ENCODE data around the gene FAM107B. TPM values are rescaled to one million over a fixed set of nuclear protein-coding genes. Genes with fewer than 3 reads are reported as not detected.

Gene FAM107B
- total and polyA plus RNA-seq, 2 experiments from 2014 or later = 11.0 to 17.6 TPM

GRCh38 chr10:14478604-14479003 is 296.1 kb downstream of the FAM107B start:
- TF ChIP-seq CTCF (conservative IDR thresholded peaks at IDR 0.05; ENCODE audit: low read depth in 2 of 2) (peak; percentile 82 to 91), EZH2phosphoT487 (IDR thresholded peaks at IDR 0.05; ENCODE audit: unreplicated experiment) (no peak)

GRCh38 chr10:14478201-14478600 is 296.5 kb downstream of the FAM107B start:
- H3K4me3 Mint-ChIP-seq = no peak overlapping the region
- no peaks in the 10 kb centered on the region for H3K27me3 ChIP-seq (ENCODE audit: insufficient read depth)
- H3K4me1 ChIP-seq (ENCODE audit: insufficient read depth) = no peaks in the 10 kb centered on the region; the same call in 1 of the 2 replicates
- no peaks in the 10 kb centered on the region for H3K36me3 ChIP-seq (ENCODE audit: insufficient read depth)
- no peak for DNase-seq (ENCODE audit: low spot score)
- peak; percentile 42 for ATAC-seq
- no peak for TF ChIP-seq ZNF114 (CRISPR knock-in tag; IDR thresholded peaks at IDR 0.05)
- no peak for TF ChIP-seq CTCF (conservative IDR thresholded peaks at IDR 0.05; ENCODE audit: low read depth in 2 of 2)
- TF ChIP-seq EZH2 (IDR thresholded peaks at IDR 0.05; ENCODE audit: low read depth, unreplicated experiment) = no peak
- TF ChIP-seq POLR2AphosphoS5 (IDR thresholded peaks at IDR 0.05; ENCODE audit: low read depth) = no peak
- TF ChIP-seq STAT1 (IDR thresholded peaks at IDR 0.05; ENCODE audit: unreplicated experiment) = no peak
- no peak for TF ChIP-seq NANOG (IDR thresholded peaks at IDR 0.05; ENCODE audit: borderline replicate concordance)
- no peak for TF ChIP-seq ZNF331 (CRISPR knock-in tag; IDR thresholded peaks at IDR 0.05; ENCODE audit: low read depth)
- TF ChIP-seq CREB1 (CRISPR knock-in tag; IDR thresholded peaks at IDR 0.05; ENCODE audit: low read depth) = no peak
- TF ChIP-seq ZNF462 (CRISPR knock-in tag; IDR thresholded peaks at IDR 0.05) = no peak
- no peak for TF ChIP-seq ETS1 (IDR thresholded peaks at IDR 0.05)
- H3K4me2 ChIP-seq = no peak overlapping the region
- no peak overlapping the region for H3K27ac Mint-ChIP-seq
- H3K9me3 Mint-ChIP-seq = peaks cover 9% of the 10 kb centered on the region
- no peak overlapping the region for H3K27ac ChIP-seq (ENCODE audit: low read depth)
- H3K36me3 Mint-ChIP-seq (ENCODE audit: low read depth) = peaks cover 9% of the 10 kb centered on the region
- H3K27me3 Mint-ChIP-seq (ENCODE audit: insufficient read depth, low read depth, poor library complexity) = peaks cover 1% of the 10 kb centered on the region
- no peaks in the 10 kb centered on the region for H3K79me2 ChIP-seq (replicated peaks; ENCODE audit: insufficient read depth)
- H3K9me2 ChIP-seq (ENCODE audit: insufficient read depth) = no peaks in the 10 kb centered on the region
- peak overlapping the region; percentile 0; the same call in 1 of the 2 replicates for H2AFZ ChIP-seq
- H3K4me3 ChIP-seq = no peak overlapping the region
- peaks cover 10% of the 10 kb centered on the region; the same call in 2 of the 3 replicates for H3K4me1 Mint-ChIP-seq
- H4K20me1 ChIP-seq (replicated peaks; ENCODE audit: insufficient read depth) = no peaks in the 10 kb centered on the region
- no peaks in the 10 kb centered on the region for H3F3A ChIP-seq (replicated peaks; ENCODE audit: low read depth)

More at GRCh38 chr10:14478604-14479003, 296.1 kb downstream of the FAM107B start:
- H3K4me1 ChIP-seq (ENCODE audit: insufficient read depth) = no peaks in the 10 kb centered on the region; the same call in 1 of the 2 replicates
- no peaks in the 10 kb centered on the region for H3K79me2 ChIP-seq (replicated peaks; ENCODE audit: insufficient read depth)
- Mint-ChIP-seq H3K4me3 (no peak overlapping the region), H3K4me1 (peaks cover 10% of the 10 kb centered on the region; the same call in 2 of the 3 replicates), H3K36me3 (ENCODE audit: low read depth) (peaks cover 9% of the 10 kb centered on the region), H3K27ac (no peak overlapping the region), H3K27me3 (ENCODE audit: insufficient read depth, low read depth, poor library complexity) (peaks cover 1% of the 10 kb centered on the region), H3K9me3 (peaks cover 11% of the 10 kb centered on the region)
- ATAC-seq (peak; percentile 97), DNase-seq (ENCODE audit: low spot score) (peak; percentile 86)
- H2AFZ ChIP-seq = peak overlapping the region; percentile 0; the same call in 1 of the 2 replicates
- H3K4me2 ChIP-seq = no peak overlapping the region
- no peaks in the 10 kb centered on the region for H3K9me2 ChIP-seq (ENCODE audit: insufficient read depth)
- H4K20me1 ChIP-seq (replicated peaks; ENCODE audit: insufficient read depth) = no peaks in the 10 kb centered on the region
- H3K27ac ChIP-seq (ENCODE audit: low read depth) = no peak overlapping the region
- H3K4me3 ChIP-seq = no peak overlapping the region
- no peaks in the 10 kb centered on the region for H3F3A ChIP-seq (replicated peaks; ENCODE audit: low read depth)
- H3K36me3 ChIP-seq (ENCODE audit: insufficient read depth) = no peaks in the 10 kb centered on the region
- H3K27me3 ChIP-seq (ENCODE audit: insufficient read depth) = no peaks in the 10 kb centered on the region

Data from GM23338 (cell line).